Activated CD4-positive, alpha-beta T cell treated with anti-CD3 and anti-CD28 coated beads, Interleukin-10, Interleukin-2, amounts not matched to agents 100 ng/mL and 50 ng/mL, durations not matched to agents 16 hours and 8 hours (primary cell): Measurements from ENCODE around the gene SNRK.
A peak's percentile ranks its signal among the peaks of the same experiment; 100 is the strongest.

Source experiments
- DNase-seq: peaks from one replicate; pipeline ENCODE4 v3.0.0-alpha.2; 2020

Gene SNRK

GRCh38 chr3:43286115-43286840, at the start of gene SNRK:
Gene SNRK, plus strand, starts transcription at chr3:43286540. Its CDS starts 16,664 bp downstream, at chr3:43303204.
- DNase-seq = peak; percentile 92

DNA sequence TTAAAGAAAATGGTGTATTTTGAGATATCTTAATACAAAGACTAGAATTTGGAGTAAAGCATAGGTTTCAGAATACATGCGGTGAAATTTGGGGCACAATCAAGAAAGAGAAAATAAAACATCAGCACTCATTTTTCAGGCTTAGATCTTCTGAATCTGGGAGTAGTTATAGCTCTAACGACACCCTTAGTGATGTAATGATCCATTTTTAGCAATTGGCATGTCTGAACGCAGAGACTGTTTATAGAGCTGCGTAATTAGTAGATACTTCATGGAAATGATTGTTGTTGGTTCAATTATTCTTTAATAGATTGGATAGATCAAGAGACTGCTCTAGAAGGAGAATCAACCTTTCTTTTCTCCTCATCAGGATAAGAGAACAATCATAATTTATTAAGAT, 47.5 kb upstream of the SNRK start:
- no peak for DNase-seq

DNA sequence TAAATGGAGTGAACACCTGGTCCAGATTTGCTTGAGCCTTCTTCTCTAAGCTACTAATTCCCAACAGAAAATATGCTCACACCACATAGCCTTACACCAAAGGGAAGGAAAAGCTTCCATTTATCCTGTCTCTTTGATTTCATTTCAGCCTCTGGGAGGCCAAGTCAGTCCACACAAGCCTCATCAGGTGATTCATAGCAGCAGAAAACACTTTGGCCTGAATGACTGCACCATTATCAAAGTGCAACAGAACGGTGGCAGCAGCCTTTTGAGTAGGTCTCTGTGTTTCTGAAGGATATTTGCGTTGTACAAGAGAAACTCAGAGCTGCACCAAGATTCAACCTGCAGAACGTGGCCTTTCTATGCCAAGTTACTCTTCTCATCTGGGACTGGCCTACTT, 46.6 kb upstream of the SNRK start:
- no peak for DNase-seq

DNA sequence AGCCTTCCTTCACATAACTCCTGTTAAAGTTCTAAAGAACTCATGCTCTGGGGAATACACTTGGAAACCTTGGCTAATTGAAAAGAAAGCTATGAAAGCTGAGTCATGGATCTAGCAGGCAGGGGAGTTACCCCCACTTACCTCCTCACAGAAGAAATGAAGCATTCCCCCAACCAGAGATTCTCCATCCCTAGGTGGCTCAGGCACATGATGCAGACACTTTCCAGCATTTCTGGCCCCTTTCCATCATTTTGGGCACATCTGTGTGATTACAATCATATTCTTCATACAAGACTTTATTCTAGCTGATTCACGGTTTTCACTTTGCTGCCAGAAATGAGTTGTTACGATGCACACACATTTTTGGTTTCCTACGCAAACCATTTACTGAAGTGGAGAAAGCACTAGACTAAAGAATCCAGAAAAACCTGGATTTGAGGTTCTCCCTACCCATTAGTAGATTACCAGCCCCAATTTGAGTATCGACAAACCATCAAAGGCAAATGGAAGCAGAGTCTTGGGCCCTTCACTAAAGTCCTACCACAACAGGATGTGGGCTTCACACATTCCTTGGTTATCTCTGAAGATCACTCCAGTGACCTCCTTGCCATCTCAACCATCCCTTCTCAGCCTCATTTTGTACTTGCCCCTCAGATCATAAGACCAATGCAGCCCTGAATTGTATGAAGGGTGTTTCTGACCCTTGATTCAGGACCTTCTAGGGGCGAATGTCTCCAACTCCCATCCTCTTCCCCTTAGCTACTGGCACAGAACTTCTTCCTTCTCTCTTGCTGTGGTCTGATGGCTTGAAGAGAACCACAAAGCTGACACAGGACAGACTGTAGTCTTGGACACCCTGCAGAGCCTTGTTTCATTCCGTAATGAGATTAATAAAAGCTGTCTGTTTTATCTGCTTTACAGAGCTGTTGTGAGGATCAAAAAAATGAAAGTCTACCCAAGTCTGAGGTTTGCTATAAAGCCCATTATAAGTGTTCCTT, 42.5 kb upstream of the SNRK start:
- peak; percentile 17 for DNase-seq

GRCh38 chr3:43244694-43245093, 41.6 kb upstream of the SNRK start:
- DNase-seq = no peak

DNA sequence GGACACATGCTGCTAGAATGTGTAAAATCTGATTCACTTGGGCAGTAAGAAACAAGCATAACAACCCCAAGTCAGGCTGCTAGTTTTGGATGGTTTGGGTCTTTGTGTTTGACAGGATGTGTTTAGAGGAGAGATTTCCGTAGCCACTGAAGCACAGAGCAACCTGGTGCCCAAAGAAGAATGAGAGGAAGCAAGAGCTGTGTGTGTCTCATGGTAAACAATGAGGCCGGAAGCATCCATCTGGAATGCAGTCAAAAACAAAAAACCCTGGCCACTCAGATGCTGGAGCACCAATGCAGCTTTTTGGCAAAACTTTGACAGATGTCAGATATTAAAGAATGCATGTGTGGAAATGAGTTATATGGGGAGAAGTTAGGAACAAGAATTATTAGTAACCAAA, 39.4 kb upstream of the SNRK start:
- DNase-seq = no peak

GRCh38 chr3:43247561-43248184, 38.7 kb upstream of the SNRK start:
- no peak for DNase-seq

DNA sequence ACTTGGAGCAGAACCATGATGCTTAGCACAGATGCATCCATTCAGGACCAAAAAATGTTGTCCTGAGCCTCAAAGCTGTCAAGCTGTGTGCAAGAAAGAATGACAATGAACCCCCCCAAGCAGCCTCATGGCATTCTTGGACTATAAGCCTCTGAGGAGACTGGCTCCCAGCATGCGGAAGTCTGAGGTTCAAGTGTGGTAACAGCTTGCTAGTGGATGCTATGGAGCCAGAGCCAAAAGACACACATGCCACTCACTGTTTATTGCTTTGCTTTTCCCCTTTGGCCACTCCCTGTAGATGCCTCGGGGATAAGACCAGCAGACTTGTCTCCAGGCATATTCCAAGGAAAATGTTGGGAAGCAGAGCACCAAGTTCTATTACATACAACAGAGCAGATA, 38.2 kb upstream of the SNRK start:
- DNase-seq = no peak

DNA sequence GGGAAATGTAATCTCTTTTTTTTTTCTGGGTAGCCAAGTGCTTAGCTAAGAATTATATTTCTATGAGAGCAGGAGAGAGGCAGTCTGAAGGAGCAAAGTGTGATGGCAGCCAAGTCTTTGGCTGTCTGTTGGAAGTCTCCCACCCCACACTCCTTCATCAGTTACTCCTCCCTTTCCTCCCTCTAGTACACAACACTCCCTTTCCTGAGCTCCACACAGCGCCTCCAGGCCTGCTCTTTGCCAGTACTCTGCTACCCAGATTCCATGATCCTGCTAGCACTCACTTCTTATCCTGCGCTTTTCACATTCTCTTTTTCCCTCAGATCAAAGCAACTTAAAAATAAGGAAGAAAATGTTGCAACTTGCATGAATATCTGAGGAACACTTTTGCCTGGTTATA, 37.4 kb upstream of the SNRK start:
- no peak for DNase-seq

GRCh38 chr3:43249405-43249804, 36.9 kb upstream of the SNRK start:
- DNase-seq = no peak

GRCh38 chr3:43253294-43253693, 33.0 kb upstream of the SNRK start:
- no peak for DNase-seq

DNA sequence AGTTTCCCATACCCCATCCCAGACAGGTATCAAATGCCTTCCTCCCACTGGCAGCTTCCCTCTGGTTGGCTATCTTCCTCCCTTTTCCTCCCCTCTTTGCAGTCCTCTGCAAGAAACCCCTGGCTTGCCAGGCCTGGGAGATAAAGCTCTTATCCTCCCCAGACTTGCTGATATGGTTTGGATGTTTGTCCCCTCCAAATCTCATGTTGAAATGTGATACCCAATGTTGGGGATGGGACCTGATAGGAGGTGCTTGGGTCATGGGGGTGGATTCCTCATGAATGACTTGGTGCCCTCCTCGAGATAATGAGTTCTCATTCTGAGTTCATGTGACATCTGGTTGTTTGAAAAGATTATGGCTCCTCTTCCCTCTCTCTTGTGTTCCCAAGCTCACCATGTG, 32.2 kb upstream of the SNRK start:
- DNase-seq = no peak

DNA sequence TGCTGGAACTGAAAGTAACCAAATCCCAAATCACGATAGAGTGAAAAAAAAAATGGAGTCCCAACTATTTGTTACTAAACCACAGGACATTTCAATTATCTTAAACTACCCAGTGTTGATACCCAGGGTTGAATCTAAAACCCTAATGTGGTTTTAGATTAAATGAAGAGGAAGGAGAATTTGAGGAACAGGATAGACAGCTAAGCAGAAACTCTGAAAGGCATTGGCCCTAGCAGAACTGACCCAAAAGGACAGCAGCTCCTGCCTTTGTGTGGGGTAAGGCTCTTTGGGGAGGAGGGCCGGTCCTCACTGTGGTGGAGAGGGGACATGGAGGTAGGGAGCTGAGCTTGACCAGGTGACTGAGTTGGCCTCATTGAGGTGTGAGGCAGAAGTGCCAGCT, 30.7 kb upstream of the SNRK start:
- DNase-seq = no peak

GRCh38 chr3:43256714-43257461, 29.5 kb upstream of the SNRK start:
- DNase-seq = no peak

- no peak for DNase-seq
Measured at GRCh38 chr3:43257850-43258249, 28.5 kb upstream of the SNRK start.

DNA sequence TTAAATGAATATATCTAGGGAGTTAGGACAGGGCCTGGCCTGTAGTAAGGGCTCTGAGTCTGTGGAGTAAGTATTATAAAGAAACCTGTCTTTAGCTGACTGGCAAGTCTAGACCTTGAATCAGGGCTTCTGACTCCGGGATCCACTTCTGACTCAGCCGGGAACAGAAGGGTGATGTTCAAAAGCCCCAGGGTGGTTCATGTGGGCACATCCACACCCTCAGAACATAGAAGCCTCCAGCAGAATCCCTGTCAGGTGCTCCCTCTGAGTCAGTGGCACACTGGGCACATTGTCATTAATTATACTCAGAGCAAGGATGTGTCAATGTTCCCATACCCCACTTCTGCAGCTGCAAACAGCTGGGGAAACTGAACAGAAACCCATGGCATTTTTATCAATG, 26.7 kb upstream of the SNRK start:
- no peak for DNase-seq

DNA sequence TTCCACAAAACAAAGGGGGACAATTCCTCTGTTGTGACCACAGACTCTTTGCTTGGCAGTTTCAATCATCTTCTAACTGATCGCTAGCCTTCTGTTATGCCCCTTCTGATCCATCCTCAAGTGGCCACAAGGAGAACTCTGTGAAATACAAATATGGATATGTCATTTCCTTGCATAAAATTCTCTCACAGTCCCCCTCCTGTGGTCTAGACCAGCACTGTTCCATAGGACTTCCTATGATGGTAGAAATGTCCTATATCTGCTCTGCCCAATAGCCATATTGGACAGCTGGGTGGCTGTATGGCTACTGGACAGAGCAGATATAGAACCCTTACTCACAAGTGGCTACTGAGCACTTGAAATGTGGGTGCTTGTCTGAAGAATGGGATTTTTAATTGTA, 25.9 kb upstream of the SNRK start:
- DNase-seq = no peak

DNA sequence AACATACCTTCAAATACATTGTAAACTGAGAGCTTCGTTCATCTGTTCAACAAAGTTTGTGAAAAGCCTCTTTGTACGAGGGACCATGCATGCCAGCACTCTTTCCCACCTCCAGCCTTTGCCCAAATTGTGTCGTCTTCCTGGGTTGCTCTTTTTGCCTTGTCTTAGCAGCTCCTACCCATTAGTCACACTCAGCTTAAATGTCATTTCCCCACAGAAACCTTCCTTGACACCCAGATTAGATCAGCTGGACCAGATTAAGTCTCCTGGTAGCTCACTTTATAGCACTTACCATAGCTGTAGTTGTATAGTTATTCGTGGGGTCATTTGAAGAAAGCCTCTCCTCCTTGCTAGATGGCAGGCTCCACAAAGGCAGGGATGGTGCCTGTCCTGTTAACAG, 24.1 kb upstream of the SNRK start:
- DNase-seq = no peak

- no peak for DNase-seq
Measured at GRCh38 chr3:43266451-43266850, 19.9 kb upstream of the SNRK start.

DNA sequence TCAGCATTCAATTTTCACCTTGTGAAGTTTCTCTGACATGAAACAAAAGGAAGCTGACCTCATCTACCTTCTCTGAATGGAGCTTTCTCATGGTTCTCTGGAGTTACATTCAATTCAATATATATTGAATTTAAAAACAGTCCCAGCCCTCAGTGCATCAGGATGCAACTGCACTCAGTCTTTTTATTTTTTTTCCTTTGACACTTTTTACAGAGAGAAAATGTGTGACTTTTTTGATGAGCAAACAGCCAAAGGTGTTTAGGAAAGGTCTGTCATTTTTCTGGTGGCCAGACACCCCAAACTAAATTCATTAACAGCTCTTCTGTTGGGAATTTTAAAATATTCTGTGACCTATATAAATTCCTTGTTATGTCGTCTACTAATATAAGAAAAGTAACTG, 19.3 kb upstream of the SNRK start:
- no peak for DNase-seq

DNA sequence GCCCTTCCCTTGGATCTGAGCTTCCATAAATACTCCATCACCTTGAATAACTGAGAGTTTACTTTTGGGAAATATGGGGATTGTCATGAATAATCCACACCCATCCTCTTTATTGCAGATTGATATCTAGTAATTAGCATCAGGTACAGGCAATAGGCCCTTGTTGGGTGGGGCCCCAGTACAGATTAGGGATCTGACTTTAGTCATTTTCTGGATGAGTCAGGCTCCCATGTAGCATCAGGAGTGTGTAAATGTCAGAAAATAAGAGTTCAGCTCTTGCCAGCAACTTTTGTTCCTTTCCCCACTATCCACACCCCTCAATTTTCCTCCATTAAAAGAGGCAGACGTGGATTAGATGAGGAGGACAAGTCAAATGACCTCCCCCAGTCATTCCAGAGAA, 17.7 kb upstream of the SNRK start:
- no peak for DNase-seq

DNA sequence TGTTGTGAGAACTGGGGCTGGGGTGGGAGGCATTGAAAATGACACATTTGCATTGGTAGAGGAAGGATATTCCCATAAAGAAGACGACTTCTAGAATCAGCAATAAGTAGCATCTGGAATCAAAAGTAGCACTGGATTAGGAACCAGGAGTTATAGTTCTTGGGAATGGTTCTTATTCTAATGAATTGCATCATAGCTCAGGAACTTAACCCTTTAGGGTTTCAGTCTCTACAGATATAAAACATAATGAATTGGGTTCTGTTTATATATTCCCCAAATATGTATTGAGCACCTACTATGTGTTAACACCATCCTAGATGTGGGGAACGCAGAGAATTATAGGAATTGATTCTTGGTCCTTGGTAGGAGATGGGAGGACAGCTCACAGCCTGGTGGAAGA, 16.3 kb upstream of the SNRK start:
- DNase-seq = no peak

DNA sequence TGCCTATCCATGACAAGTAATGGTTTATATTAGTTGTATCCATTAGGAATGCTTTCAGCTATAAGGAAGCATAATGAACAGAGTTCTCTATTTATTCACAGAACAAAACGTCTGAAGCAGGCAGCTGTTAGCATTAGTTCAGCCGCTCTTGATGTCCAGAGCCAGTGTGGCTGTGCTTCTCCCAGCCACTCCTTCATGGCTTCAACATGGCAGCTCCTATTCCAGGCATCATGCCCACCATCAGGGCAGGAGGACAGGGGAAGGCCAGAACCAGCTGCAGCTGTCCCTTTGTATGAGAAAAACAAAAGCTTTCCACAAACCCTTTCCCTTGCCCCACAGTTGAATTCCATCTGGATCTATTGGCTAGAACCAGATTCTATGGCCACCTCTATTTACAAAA, 12.9 kb upstream of the SNRK start:
- no peak for DNase-seq
